Measurements from ENCODE around the gene SFMBT1. TPM values are rescaled to one million over a fixed set of nuclear protein-coding genes. Genes with fewer than 3 reads are reported as not detected.

Gene SFMBT1
- total RNA-seq, 1 donor from 2014 or later, result 5.5 TPM

- no peaks in the 10 kb centered on the region for H3K9me3 ChIP-seq (ENCODE audit: insufficient read depth, low read depth, low read length)
- DNase-seq (ENCODE audit: low read depth) (no peak), FAIRE-seq (no peak)
- no peaks in the 10 kb centered on the region for H3K36me3 ChIP-seq (ENCODE audit: insufficient read depth, low read length)
- Mint-ChIP-seq H3K4me3 (ENCODE audit: unreplicated experiment) (no peak overlapping the region), H3K36me3 (ENCODE audit: low read depth, unreplicated experiment) (no peaks in the 10 kb centered on the region), H3K27me3 (ENCODE audit: low read depth, unreplicated experiment) (no peaks in the 10 kb centered on the region), H3K4me1 (ENCODE audit: low read depth, unreplicated experiment) (no peaks in the 10 kb centered on the region), H3K27ac (ENCODE audit: unreplicated experiment) (no peak overlapping the region), H3K9me3 (ENCODE audit: unreplicated experiment) (no peaks in the 10 kb centered on the region)
- H3K27ac ChIP-seq (ENCODE audit: low read depth, low read length), result no peak overlapping the region
- TF ChIP-seq CTCF (IDR thresholded peaks at IDR 0.05; ENCODE audit: insufficient read depth, low read depth, low read length) (no peak), EZH2 (IDR thresholded peaks at IDR 0.05; ENCODE audit: insufficient read depth, low read length) (no peak)
- no peaks in the 10 kb centered on the region for H3K4me1 ChIP-seq (ENCODE audit: insufficient read depth, low read length)
- no peaks in the 10 kb centered on the region for H4K20me1 ChIP-seq (ENCODE audit: insufficient read depth, low read length)
- H2AFZ ChIP-seq (ENCODE audit: low read depth, low read length), result no peak overlapping the region
- H3K4me3 ChIP-seq (ENCODE audit: insufficient read depth, low read depth, low read length), result no peak overlapping the region
- H3K9ac ChIP-seq (ENCODE audit: low read length), result no peak overlapping the region
- no peak overlapping the region for H3K4me2 ChIP-seq (ENCODE audit: low read length)
- no peaks in the 10 kb centered on the region for H3K27me3 ChIP-seq (ENCODE audit: insufficient read depth, low read length)
- H3K79me2 ChIP-seq (ENCODE audit: insufficient read depth, low read length), result no peaks in the 10 kb centered on the region
Measured at GRCh38 chr3:52967398-52967797, 78.5 kb downstream of the SFMBT1 start.

- H4K20me1 ChIP-seq (ENCODE audit: insufficient read depth, low read length), result no peaks in the 10 kb centered on the region
- Mint-ChIP-seq H3K4me3 (ENCODE audit: unreplicated experiment) (no peak overlapping the region), H3K36me3 (ENCODE audit: low read depth, unreplicated experiment) (no peaks in the 10 kb centered on the region), H3K4me1 (ENCODE audit: low read depth, unreplicated experiment) (no peaks in the 10 kb centered on the region), H3K27me3 (ENCODE audit: low read depth, unreplicated experiment) (no peaks in the 10 kb centered on the region), H3K9me3 (ENCODE audit: unreplicated experiment) (no peaks in the 10 kb centered on the region), H3K27ac (ENCODE audit: unreplicated experiment) (no peak overlapping the region)
- H3K27ac ChIP-seq (ENCODE audit: low read depth, low read length), result no peak overlapping the region
- H3K36me3 ChIP-seq (ENCODE audit: insufficient read depth, low read length), result no peaks in the 10 kb centered on the region
- no peak overlapping the region for H3K4me3 ChIP-seq (ENCODE audit: insufficient read depth, low read depth, low read length)
- H3K27me3 ChIP-seq (ENCODE audit: insufficient read depth, low read length), result no peaks in the 10 kb centered on the region
- H3K79me2 ChIP-seq (ENCODE audit: insufficient read depth, low read length), result no peaks in the 10 kb centered on the region
- FAIRE-seq (no peak), DNase-seq (ENCODE audit: low read depth) (no peak)
- H3K4me1 ChIP-seq (ENCODE audit: insufficient read depth, low read length), result no peaks in the 10 kb centered on the region
- H3K9ac ChIP-seq (ENCODE audit: low read length), result no peak overlapping the region
- no peak overlapping the region for H3K4me2 ChIP-seq (ENCODE audit: low read length)
- H2AFZ ChIP-seq (ENCODE audit: low read depth, low read length), result no peak overlapping the region
- no peak for TF ChIP-seq CTCF (IDR thresholded peaks at IDR 0.05; ENCODE audit: insufficient read depth, low read depth, low read length)
- TF ChIP-seq EZH2 (IDR thresholded peaks at IDR 0.05; ENCODE audit: insufficient read depth, low read length), result no peak
- no peaks in the 10 kb centered on the region for H3K9me3 ChIP-seq (ENCODE audit: insufficient read depth, low read depth, low read length)
Measured at GRCh38 chr3:52962160-52962559, 83.7 kb downstream of the SFMBT1 start.

GRCh38 chr3:52959773-52960172, 86.1 kb downstream of the SFMBT1 start:
- no peak overlapping the region for H3K4me3 Mint-ChIP-seq (ENCODE audit: unreplicated experiment)
- no peaks in the 10 kb centered on the region for H3K9me3 Mint-ChIP-seq (ENCODE audit: unreplicated experiment)
- no peaks in the 10 kb centered on the region for H3K36me3 Mint-ChIP-seq (ENCODE audit: low read depth, unreplicated experiment)
- no peak overlapping the region for H3K27ac Mint-ChIP-seq (ENCODE audit: unreplicated experiment)
- no peaks in the 10 kb centered on the region for H3K36me3 ChIP-seq (ENCODE audit: insufficient read depth, low read length)
- H3K27me3 ChIP-seq (ENCODE audit: insufficient read depth, low read length), result no peaks in the 10 kb centered on the region
- no peaks in the 10 kb centered on the region for H3K4me1 Mint-ChIP-seq (ENCODE audit: low read depth, unreplicated experiment)
- no peak for FAIRE-seq
- TF ChIP-seq EZH2 (IDR thresholded peaks at IDR 0.05; ENCODE audit: insufficient read depth, low read length) (no peak), CTCF (IDR thresholded peaks at IDR 0.05; ENCODE audit: insufficient read depth, low read depth, low read length) (no peak)
- no peaks in the 10 kb centered on the region for H4K20me1 ChIP-seq (ENCODE audit: insufficient read depth, low read length)
- no peaks in the 10 kb centered on the region for H3K9me3 ChIP-seq (ENCODE audit: insufficient read depth, low read depth, low read length)
- H3K9ac ChIP-seq (ENCODE audit: low read length), result no peak overlapping the region
- no peak overlapping the region for H3K27ac ChIP-seq (ENCODE audit: low read depth, low read length)
- no peak overlapping the region for H2AFZ ChIP-seq (ENCODE audit: low read depth, low read length)
- H3K79me2 ChIP-seq (ENCODE audit: insufficient read depth, low read length), result no peaks in the 10 kb centered on the region
- no peak for DNase-seq (ENCODE audit: low read depth)
- no peaks in the 10 kb centered on the region for H3K27me3 Mint-ChIP-seq (ENCODE audit: low read depth, unreplicated experiment)
- H3K4me1 ChIP-seq (ENCODE audit: insufficient read depth, low read length), result no peaks in the 10 kb centered on the region
- no peak overlapping the region for H3K4me3 ChIP-seq (ENCODE audit: insufficient read depth, low read depth, low read length)
- H3K4me2 ChIP-seq (ENCODE audit: low read length), result no peak overlapping the region
